HG02623 (cell line): ENCODE data around the gene ADAM12.
"Not testable (repeated sequence)": the region's sequence is repeated elsewhere in the genome, so short reads cannot be mapped to it uniquely, and the experiment has no call there.

ENCODE experiments used
- ATAC-seq: cut with Tn5 transposase; IDR thresholded peaks from one replicate; pipeline ENCODE4 v1.9.1; 2021; ENCODE audit warnings: moderate library complexity; ENCODE audit not compliant: unreplicated experiment

The ADAM12 gene

GRCh38 chr10:126268013-126268920, 120.0 kb downstream of the ADAM12 start:
- no peak for ATAC-seq

GRCh38 chr10:126264102-126265018, 123.9 kb downstream of the ADAM12 start:
- no peak for ATAC-seq

GRCh38 chr10:126263006-126263676, 125.1 kb downstream of the ADAM12 start:
- ATAC-seq: no peak

- ATAC-seq: no peak
Observed at GRCh38 chr10:126262233-126262838, 125.9 kb downstream of the ADAM12 start.

- ATAC-seq: no peak
Observed at GRCh38 chr10:126259760-126260479, 128.4 kb downstream of the ADAM12 start.

- no peak for ATAC-seq
Observed at GRCh38 chr10:126256864-126257263, 131.4 kb downstream of the ADAM12 start.

- no peak for ATAC-seq
Observed at GRCh38 chr10:126255313-126255712, 133.0 kb downstream of the ADAM12 start.

GRCh38 chr10:126253611-126253998, 134.7 kb downstream of the ADAM12 start:
- ATAC-seq: no peak

GRCh38 chr10:126252884-126253610, 135.2 kb downstream of the ADAM12 start:
- no peak for ATAC-seq

GRCh38 chr10:126251778-126252407, 136.4 kb downstream of the ADAM12 start:
- no peak for ATAC-seq

- ATAC-seq: no peak
Observed at GRCh38 chr10:126250527-126251310, 137.6 kb downstream of the ADAM12 start.

GRCh38 chr10:126250045-126250444, 138.2 kb downstream of the ADAM12 start:
- no peak for ATAC-seq

- no peak for ATAC-seq
Observed at GRCh38 chr10:126247446-126247975, 140.8 kb downstream of the ADAM12 start.

GRCh38 chr10:126246396-126246795, 141.9 kb downstream of the ADAM12 start:
- ATAC-seq: not testable (repeated sequence)

- no peak for ATAC-seq
Observed at GRCh38 chr10:126245501-126245900, 142.8 kb downstream of the ADAM12 start.

GRCh38 chr10:126243971-126244370, 144.3 kb downstream of the ADAM12 start:
- no peak for ATAC-seq

- ATAC-seq: no peak
Observed at GRCh38 chr10:126243306-126243705, 145.0 kb downstream of the ADAM12 start.
